Measurements from ENCODE around the gene STK32B.

STK32B gene

DNA sequence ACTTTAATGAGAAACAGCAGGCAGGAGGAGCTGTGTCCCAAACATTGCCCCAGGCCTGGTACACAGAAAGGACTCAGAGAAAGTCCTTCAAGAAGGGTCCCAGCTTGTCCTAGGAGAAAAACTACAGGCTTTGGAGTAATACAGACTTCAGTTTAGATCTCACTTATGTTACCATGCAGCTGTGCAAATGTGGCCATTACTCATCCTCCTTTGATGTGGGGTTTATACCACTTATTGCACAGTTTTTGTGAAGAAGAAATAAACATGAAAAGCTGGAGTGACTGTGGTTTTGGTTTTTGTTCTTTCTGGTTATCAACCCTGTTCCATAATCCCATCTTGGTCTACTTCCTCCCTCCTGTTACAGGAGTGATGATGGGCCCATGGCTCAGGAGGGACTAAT lies 23.9 kb upstream of the STK32B start:
- no peak overlapping the region for H3K4me3 ChIP-seq (ENCODE audit: low read depth, low read length)
- DNase-seq (ENCODE audit: low read depth) = peak; percentile 18
- TF ChIP-seq, protein P1, sequence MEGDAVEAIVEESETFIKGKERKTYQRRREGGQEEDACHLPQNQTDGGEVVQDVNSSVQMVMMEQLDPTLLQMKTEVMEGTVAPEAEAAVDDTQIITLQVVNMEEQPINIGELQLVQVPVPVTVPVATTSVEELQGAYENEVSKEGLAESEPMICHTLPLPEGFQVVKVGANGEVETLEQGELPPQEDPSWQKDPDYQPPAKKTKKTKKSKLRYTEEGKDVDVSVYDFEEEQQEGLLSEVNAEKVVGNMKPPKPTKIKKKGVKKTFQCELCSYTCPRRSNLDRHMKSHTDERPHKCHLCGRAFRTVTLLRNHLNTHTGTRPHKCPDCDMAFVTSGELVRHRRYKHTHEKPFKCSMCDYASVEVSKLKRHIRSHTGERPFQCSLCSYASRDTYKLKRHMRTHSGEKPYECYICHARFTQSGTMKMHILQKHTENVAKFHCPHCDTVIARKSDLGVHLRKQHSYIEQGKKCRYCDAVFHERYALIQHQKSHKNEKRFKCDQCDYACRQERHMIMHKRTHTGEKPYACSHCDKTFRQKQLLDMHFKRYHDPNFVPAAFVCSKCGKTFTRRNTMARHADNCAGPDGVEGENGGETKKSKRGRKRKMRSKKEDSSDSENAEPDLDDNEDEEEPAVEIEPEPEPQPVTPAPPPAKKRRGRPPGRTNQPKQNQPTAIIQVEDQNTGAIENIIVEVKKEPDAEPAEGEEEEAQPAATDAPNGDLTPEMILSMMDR (IDR thresholded peaks at IDR 0.05; ENCODE audit: low read depth, low read length, missing control alignments) = no peak
- in situ Hi-C loops (cut with HindIII; ENCODE audit: low sequenced_read_pairs) = no loop called here

DNA sequence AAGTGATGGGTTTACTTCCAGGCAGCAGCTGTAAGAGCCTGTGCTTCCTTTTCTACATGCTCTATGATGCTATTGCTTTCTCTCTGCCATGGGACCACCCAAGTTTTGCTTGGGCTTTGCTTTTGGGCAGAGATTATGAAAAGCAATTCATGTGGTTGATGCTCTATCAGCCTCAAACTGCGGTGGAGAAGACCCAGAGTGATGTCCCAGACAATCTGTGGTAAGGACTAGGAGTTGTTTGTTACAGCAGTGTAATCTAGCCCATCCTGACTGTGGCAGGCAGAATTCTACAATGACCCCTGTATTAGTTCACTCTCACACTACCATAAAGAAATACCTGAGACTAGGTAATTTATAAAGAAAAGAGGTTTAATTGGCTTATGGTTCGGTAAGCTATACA lies 22.8 kb upstream of the STK32B start:
- no peak overlapping the region for H3K4me3 ChIP-seq (ENCODE audit: low read depth, low read length)
- DNase-seq (ENCODE audit: low read depth) = no peak
- in situ Hi-C loops (cut with HindIII; ENCODE audit: low sequenced_read_pairs) = no loop called here
- TF ChIP-seq, protein P1 (IDR thresholded peaks at IDR 0.05; ENCODE audit: low read depth, low read length, missing control alignments) = no peak

DNA sequence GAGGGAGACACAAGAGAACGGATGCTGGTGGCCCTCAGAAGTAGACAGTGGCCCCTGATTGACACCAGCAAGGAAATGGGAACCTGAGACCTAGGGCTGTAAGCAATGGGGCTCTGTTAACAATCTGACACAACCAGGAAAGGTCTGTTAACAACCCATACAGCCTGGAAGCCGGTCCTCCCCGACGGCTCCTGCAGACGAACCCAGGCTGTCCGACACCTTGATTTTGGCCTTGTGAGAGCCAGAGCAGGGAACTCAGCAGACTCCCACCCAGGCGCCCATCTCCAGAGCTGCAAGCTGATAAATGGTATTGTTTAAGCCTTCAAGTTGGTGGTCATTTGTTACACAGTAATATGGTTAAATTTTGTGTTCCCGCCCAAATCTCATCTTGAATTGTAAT lies 21.8 kb upstream of the STK32B start:
- in situ Hi-C loops (cut with HindIII; ENCODE audit: low sequenced_read_pairs) = no loop called here
- TF ChIP-seq, protein P1 (IDR thresholded peaks at IDR 0.05; ENCODE audit: low read depth, low read length, missing control alignments) = no peak
- no peak overlapping the region for H3K4me3 ChIP-seq (ENCODE audit: low read depth, low read length)
- DNase-seq (ENCODE audit: low read depth) = no peak

GRCh38 chr4:5030221-5030620 lies 21.1 kb upstream of the STK32B start:
- no peak overlapping the region for H3K4me3 ChIP-seq (ENCODE audit: low read depth, low read length)
- TF ChIP-seq, protein P1 (IDR thresholded peaks at IDR 0.05; ENCODE audit: low read depth, low read length, missing control alignments) = no peak
- in situ Hi-C loops (cut with HindIII; ENCODE audit: low sequenced_read_pairs) = no loop called here
- no peak for DNase-seq (ENCODE audit: low read depth)

DNA sequence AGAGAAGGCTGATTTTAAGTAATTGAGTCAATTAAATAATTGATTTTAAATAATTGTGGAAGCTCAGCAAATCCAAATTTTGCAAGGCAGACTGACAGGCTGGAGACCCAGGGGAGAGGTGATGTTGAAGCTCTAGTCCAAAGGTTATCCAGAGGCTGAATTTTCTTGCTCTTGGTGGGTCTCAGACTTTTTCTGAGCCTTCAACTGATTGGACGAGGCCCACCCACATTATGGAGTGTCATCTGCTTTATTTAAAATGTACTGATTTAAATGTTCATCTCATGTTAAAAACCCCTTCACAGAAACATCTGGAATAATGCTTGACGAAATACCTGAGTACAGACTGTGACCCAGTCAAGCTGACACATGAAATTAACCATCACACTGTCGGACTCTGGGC lies 20.4 kb upstream of the STK32B start:
- in situ Hi-C loops (cut with HindIII; ENCODE audit: low sequenced_read_pairs) = no loop called here
- no peak for DNase-seq (ENCODE audit: low read depth)
- no peak overlapping the region for H3K4me3 ChIP-seq (ENCODE audit: low read depth, low read length)
- TF ChIP-seq, protein P1 (IDR thresholded peaks at IDR 0.05; ENCODE audit: low read depth, low read length, missing control alignments) = no peak

GRCh38 chr4:5032813-5033212 lies 18.5 kb upstream of the STK32B start:
- no peak overlapping the region for H3K4me3 ChIP-seq (ENCODE audit: low read depth, low read length)
- TF ChIP-seq, protein P1 (IDR thresholded peaks at IDR 0.05; ENCODE audit: low read depth, low read length, missing control alignments) = no peak
- no peak for DNase-seq (ENCODE audit: low read depth)
- in situ Hi-C loops (cut with HindIII; ENCODE audit: low sequenced_read_pairs) = no loop called here

Data from astrocyte of the cerebellum (primary cell).